ENCODE data around the gene AJUBA.
"Not testable (repeated sequence)": the region's sequence is repeated elsewhere in the genome, so short reads cannot be mapped to it uniquely, and the experiment has no call there.

AJUBA gene

DNA sequence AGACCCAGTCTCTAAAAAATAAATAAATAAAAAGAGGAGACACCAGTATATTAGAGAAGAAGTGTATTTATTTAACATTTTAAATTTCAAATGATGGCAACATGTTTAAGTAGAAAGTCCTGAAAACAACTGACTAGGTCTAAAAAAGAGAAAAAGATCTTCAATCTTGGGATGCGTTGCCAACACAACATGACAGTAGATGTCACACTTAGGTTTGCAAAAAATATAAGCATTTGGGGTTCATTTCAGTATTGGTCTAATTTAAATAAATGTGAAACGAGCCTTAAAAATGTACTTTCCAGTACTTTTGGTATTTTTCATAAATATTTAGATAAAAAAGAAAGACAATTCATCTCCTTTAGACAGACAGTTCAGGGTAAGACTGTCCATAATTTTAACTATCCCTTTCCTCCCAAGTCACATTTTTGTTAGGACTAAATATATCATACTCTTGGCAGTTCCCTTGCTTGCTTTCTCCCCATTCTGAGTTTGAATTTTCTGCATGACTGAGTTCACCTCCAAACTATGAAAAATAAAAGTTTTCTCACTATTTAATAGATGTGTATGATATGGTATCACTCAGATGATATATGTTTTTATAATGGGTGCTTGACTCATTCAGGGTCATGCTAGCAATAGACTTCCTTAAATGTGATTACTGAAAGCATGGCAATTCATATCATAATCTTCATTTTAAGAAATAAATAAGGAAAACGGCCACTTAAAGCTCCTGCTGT, 23.3 kb upstream of the AJUBA start:
- DNase-seq: no peak

DNA sequence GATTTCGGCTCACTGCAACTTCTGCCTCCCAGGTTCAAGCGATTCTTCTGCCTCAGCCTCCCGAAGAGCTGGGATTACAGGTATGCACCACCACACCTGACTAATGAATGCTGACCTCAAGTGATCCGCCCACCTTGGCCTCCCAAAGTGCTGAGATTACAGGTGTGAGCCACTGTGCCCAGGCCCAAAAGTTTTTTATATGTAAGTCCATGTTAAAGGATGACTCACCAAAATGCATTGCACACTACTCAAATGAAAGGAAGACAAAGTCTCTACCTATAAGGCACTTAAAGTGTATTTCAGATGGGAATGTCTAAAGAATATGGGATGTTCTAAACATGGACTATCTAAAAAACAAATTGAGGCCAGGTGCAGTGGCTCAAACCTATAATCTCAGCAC, 21.9 kb upstream of the AJUBA start:
- not testable (repeated sequence) for DNase-seq

DNA sequence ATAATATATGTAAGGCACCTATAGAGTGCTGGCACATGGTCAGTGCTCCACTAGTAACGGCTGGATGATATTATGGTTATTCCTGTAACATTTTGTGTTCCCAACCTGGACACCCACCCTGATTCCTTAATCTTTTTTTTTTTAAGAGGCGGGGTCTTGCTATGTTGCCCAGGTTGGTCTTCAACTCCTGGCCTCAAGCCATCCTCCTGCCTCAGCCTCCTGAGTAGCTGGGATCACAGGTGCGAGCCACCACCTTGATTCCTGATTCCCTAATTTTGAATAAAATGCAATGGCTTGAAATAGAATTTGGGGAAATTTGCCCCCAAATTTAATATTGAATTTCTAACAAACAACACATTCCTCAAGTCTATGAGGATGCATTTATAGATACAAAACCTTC, 20.2 kb upstream of the AJUBA start:
- no peak for DNase-seq

DNA sequence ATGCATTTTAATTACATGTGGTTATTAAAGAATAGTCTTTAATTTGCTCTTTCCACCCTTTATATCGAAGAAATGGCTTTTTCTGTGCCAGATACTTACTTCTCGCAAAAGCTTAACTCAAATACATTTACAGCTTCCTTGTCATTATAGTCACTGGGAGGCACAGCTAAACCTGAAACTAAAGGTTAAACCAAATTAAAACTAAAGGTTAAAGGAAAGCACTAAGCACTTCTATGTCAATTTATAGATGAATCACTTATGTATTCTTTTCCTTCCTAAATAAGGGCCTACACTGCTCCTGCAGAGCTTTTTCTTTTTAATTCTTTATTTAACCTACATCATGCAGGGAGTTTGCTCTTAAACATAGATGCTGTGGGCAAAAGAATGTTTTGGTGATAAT, 18.5 kb upstream of the AJUBA start:
- DNase-seq: no peak

DNA sequence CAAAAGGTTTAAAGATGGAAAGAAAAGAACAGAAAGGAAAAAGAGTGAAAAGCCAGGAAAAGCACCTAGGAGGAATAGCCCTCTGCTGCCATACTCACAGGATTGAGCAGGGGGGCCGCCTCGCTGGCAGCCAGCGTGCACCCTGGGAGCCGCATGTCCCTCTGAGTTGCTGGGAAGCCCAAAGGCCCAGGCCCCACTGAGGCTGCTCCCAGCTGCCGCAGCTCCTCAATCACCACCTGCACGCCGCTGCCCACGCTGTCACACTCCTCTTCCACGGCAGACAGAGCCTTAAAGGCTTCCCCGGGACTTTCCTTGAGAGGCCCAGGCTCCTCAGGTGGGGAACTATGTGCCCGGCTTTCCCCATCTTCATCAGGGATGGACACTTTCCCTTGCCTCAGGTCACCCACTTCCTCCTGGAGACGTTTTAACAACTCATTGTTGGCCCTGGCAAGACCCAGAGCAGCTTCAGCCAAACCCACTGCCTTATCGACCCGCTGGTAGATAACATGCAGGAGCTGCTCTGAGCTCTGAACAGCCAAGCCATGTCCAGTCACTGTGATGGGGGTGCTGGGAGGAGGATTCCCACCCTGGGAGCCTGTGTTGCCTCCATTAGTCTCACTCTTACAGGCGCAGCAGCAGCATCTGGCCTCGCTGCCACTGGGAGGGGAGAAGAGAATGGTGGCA, 16.1 kb upstream of the AJUBA start:
- no peak for DNase-seq

DNA sequence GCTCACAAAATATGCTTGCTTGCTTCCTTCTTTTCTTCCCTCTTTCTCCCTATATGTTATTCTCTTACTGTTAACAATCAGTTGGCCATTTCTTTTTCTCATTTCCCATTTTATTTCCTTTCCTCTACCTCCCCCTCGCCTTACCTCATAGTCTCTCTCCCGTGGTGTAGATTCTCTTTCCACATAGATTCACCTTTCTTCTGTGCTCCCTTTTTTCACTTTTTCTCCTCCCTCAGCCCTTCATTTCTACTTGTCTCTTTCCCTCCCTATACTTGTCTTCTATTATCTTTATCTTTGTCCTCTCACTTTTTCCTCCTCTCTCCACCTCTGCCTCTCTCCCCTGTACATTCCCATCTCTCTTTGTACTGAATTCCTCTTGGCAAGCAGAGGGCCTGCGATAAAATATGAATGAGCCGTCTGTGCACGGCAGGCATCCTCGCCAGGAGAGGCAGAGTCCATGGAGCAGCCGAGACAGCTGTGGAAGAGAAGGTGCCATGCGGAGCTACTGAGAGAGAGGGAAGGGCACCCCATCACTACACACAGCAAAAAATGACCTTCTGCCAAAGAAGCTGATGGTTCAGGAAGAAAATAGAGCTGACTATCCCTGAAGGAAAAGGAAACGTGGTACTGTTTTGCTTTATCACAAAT, 15.4 kb upstream of the AJUBA start:
- DNase-seq: no peak

DNA sequence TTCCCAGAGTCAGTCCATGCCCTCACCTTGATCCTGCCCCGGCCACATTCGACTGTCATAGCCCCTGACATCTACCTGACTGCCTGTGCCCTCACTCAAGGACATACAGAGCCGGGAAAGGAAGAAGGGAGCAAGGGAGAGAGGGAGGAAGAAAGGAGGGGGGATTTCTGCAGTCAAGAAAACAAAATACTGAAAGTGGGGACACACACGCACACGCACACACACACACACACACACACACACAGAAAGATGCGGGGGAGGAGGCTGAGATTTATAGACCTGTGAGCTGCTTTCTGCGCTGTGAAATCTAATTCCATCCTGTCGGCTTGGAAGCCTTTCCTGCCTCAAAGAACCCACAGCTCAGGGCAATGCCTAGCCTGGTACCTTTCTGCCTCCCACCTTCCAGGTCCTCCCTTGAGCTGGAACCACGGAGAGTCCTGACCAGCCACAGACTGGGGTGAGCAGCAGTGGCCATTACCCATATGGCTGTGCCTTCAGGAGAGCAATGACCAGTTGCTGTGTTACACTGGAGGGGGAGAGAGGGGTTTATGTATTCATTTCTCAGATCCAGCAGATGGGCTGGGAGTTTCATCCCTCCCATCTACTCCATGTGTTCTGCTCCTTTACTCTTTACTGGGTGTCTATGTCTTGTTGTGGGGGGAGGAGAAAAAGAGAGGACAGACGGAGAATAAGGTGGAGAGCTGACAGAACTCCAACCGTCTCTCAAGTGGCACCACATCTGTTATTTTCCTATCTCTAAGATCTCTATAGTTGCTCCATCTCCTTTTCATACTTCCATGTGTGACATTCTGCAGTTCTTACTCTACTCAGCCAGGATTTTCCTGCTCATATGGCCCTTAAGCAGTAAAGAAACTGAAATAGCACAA, 14.7 kb upstream of the AJUBA start:
- DNase-seq: no peak

DNA sequence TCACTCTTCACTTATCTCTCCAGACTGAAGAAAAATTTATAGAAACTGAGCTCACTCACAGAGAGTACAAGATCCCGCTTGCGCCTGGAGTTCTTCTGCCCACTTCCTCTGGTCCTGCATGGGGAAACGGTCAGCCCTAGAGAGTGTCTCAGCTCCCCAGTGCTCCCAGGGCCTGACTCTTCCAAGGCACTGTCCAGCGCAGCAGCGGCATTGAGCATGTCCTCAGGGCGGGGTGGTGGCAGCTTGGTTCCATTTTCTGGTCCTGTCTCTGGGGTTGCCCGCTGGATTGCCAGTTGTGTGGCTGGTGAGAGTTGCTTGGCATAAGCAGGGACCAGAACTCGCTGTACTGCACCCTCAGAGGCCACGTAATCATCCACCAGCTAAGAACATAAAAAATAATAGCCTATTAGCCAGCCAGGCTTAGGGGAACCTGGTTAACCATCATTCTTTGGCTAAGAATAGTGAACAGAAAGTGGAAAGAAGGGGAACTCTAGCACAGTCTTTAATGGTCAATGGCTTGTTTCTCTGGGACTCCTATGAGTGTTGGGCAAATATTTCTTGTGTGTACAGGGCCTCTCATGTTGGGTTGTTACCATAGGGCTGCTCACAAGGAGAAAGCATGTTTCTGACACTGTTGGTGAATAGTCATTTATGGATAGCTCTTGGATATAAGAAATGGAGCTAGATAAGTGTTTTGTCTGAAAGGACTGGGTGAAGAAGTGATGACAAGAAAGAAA, 13.7 kb upstream of the AJUBA start:
- no peak for DNase-seq

DNA sequence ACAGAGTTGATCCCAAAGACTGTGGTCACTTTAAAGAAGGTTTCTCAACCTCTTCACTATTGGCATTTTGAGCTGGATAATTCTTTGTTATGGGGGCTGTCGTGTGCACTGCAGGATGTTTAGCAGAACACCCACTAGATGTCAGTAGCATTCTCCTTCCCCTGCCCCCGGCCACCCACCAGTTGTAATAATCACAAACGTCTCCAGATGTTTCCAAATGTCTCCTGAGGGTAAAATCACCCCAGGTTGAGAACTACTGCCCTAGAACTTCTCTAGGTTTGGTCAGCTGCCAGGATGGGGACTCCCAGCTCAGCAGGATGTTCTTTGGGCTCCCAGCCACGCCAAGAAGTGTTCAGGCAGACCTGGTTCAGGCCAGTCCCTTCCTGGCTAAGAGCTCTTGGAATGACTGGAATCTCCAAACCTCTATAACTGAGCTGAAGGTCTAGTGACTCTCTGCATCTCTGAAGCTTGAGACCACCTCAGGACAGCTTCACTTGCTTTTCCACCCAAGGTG, 12.5 kb upstream of the AJUBA start:
- no peak for DNase-seq

DNA sequence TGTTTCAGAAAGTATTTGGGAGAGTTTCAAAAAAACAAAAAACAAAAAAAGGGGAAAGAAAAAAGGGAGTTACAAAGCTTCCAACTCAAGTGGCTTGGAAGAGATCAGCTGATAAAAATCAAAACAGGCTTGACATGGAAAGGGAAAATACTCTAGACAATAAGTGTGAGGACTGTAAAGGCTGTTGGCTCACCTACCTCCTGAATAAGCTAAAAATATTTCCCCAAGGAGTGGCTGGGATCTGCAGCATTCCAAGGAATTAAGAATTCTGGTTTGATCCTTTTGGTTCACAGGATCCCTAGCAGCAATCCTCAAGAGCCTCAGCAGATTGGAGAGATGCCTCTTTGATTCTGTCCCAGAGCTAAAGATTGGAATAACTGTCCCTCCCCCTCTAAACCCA, 11.2 kb upstream of the AJUBA start:
- no peak for DNase-seq

DNA sequence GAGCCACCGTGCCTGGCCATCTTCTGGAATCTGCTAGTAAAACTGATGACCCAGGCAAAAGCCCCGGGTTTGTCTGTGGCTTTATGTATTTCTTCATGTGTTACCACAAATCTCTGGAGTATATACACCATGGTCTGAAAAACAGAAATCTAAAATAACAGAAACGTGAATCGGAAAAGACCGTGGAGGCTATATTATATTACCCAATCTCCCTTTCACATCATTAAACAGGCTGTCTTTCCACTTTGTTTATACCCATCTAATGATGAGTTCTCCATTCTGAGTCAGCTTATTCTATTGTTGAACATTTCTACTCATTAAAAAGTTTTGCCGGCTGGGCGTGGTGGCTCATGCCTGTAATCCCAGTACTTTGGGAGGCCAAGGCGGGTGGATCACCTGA, 9.5 kb upstream of the AJUBA start:
- DNase-seq: no peak

DNA sequence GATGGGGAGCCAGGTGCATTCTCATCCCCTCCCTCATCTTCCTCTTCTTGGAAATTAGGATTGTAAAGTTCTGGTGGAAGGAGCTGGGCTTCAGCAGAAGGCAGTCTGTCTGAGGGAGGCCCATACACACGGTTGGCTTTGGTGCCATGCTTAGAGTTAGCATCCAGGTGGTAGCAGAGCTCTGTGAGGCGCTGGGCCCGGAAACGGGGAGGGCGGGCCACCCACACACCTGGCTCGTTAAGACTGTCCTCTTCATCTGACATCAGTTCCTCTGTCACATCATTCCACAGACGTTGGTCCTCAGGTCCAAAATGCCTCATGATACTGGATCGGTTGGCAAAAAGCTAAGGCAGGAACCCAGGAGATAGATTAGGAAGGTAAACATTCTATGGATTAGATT, 4.9 kb upstream of the AJUBA start:
- DNase-seq: no peak

DNA sequence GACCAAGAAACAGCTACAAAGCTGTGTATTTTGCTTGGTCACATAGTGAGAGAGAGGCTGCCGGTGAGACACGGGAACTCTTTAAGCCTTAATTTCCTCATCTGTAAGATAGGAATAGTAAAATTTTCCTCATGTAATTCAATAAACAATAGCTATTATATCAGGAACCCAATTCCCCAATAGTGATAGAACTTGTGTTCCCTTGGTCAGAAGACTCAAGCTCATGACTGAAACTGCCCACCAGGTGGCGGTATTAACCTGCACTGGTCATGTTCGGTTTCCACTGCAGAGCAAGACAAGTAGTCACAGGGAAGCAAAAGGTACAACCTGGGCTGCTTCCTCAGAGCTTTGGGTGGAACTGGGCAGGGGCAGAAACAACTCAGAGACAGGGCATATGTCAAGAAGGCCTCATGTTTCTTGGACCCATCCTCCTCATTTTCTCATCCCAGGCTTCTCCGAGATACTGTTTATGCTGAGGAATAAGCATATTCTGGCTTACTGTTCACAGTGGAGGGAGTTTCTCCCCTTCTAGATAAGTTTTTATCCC, 4.2 kb upstream of the AJUBA start:
- peak; percentile 32 for DNase-seq

DNA sequence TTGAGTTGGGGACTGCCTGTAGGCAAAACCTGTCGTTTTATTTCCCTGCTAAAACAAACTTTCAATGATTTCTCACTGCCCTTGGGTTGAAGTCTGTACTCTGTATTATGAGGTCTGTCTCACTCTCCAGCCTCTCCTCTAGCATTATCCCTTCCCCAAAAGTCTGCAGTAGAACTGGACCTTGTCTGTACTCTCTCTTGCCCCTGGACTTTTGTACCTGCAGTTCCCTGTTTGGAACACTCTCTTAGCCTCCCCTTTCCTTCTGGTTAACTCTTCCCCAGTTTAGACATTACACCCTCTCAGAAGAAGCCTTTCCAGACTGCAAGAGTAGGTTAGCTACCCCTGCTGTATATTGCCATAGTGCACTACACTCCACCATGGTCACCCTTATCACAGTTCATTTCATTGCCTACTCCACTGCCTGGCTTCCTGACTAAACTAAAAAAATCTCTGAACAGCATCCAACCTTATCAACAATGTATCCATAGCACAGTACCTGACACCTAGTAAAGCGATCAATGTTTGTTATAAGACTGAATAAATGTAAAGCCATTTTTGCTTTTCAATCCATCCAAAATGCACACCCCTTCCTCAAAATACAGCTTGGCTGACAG, 3.6 kb upstream of the AJUBA start:
- no peak for DNase-seq

DNA sequence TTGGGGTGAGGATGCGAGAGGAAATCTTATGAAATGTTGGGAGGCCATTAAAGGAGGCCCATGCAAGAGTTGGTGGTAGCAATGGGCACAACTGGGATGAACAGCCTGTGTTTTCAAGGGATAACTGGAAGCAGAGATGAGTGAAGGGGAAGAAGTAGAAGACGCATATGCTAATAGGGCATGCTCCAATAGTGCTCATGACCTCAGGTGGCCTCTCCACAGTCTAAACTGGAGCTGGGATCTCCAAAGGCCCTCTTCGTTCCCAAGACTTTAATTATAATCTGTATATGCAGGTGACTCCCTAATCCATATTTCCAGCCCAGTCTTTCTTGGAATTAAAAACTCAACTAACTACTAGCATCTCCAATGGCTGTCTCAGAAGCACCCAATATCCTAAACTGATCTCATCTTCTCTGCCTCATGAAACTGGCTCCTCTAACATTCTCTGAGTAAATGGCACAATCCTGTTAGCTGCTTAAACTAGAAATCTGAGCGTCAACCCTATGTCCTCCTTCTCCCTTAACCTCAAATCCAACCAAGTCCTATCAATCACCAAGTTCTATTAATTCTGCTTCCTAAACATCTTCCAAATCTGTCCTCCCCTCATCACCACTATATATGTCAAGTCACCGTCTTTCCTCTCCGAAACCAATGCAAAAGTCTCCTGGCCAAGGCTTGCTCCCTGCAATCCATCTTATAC, 2.8 kb upstream of the AJUBA start:
- no peak for DNase-seq

DNA sequence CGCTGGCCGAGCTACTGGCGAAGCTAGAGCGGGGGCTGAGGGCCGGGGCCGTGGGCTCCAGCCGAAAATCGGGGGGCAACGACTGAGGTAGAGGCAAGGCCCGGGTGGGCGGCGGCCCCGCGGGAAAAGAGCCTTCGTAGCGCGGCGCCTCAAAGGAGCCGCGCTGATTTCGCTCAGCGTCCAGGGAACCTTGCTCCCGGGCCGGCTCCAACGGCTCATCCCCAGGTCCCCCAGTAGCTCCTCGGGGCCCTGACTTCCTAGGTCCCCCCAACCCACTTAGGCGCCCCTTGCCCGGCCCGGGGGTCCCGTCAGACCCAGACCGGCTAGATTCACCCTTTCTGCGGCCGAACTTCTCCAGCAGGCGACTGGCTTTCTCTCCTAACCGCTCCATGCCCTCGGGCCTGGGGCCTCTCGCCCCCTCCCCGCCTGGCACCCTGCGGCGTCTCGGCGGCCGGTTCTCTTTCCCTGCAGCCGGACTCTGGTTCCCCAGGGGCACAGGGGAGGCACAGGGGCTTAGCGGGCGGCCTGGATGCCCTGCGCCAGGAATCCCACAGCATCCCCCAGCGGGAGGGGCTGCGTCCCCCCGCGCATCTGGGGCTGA, 375 bp downstream of the AJUBA start:
- DNase-seq: no peak

DNA sequence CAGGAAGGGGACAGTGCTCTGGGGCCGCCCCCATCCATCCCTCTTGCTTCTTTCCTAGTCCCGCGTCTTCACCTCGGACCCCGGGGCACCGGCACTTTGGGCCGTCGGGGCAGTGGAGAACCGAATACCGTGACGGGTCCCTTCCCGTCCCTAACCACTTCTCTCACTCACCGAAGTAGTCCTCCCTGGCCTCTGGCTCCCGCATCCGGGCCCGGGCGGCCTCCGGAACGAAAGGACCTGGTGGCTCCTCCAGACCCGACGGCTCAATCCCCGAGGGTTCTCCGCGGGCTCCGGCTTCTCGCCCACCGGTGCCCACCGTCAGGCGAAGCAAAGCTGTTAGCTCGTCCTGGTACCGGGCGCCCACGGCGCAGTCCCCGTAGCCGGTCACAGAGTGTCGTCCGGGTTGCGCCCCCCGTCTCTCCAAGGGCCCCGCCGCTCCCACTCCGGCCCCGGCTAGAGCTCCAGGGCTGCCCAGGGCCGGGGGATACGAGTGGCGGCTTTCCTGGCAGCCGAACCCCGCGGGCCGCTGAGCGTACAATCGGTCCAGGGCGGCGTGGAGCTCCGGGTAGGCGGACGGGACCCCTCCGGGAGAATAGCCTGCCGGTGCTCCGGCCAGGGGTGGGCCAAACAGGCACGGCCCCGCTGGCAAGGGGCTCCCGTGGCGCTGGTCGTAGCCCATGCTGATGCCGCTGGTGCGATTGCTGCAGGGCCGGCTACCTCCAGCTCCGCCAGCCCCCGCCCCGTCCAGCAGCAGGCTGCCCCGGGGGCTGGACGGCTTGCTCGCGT, 1.1 kb downstream of the AJUBA start:
- DNase-seq: no peak

DNA sequence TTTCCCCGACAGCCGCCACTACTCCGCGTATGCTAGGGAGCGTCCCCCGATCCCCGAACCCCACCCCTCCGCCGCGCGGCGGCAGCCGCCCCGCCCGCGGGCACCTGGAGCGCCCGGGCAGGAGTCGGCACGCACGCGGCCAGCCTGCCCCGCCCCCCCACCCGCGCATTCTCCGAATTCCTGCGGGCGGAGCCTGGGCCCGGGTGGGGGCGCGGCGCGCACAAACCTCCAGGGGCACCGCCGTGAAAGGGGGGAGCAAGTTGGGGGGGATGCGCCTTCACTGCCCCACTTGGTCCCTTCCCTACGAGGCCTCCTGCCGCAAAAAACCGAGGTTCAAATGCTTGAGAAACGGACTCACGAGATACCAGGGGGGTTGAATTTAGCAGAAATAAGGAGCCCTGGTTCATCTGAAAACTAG, 1.7 kb downstream of the AJUBA start:
- DNase-seq: no peak

DNA sequence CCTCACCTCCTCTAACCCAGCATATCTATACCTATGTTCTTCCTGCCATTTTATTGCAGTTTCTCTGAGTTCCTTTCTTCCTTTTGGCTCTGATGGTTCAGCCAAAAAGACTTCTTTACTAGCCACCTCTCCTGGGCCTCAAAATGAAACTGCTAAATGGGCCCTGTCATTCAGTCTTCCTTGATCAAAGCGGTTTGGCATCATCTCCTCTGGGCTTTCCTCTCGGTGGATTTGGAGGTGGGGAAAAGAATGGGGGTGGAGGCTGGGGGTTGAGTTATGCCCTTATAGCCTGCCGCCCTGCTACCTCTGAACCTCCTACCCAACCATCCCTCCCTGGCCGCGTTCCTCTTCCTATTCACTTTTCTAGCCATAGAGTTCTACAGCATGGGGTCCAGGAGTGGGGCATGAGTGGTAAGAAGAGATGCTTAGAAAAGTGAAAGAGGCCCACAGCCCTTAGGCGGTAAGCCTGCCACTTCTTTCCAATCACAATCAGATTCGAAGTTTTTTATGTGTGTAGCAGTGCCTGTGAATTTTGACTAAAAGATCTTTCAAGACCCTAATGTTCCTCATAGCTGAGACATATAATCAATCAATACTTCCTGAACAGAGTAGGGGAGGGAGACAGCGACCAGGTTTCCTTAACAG, 2.5 kb downstream of the AJUBA start:
- DNase-seq: no peak
